Muscle layer of colon (tissue), 2 donors: Measurements from ENCODE around the gene SLC25A25.
"Not testable (repeated sequence)": the region's sequence is repeated elsewhere in the genome, so short reads cannot be mapped to it uniquely, and the experiment has no call there.

Experiments used
- H3K27ac ChIP-seq: one replicate; pipeline ENCODE4 v1.7.0; 2013; ENCODE audit warnings: low read depth, mild to moderate bottlenecking, low read length, moderate library complexity
- H3K27me3 ChIP-seq, 2 donors: one replicate each; pipeline ENCODE4 v1.7.0; 2013; ENCODE audit warnings: low read length in 2 of 2, mild to moderate bottlenecking in 2 of 2; ENCODE audit not compliant: insufficient read depth in 2 of 2, control insufficient read depth in 1 of 2
- H3K36me3 ChIP-seq: one replicate; pipeline ENCODE4 v1.7.0; 2013; ENCODE audit warnings: mild to moderate bottlenecking, low read length; ENCODE audit not compliant: insufficient read depth
- H3K4me1 ChIP-seq: one replicate; pipeline ENCODE4 v1.7.0; 2013; ENCODE audit warnings: mild to moderate bottlenecking, low read length; ENCODE audit not compliant: insufficient read depth
- H3K4me3 ChIP-seq, 2 donors: one replicate each; pipeline ENCODE4 v1.7.0; 2013; ENCODE audit warnings: low read length in 2 of 2, low read depth in 1 of 2, mild to moderate bottlenecking in 1 of 2, moderate library complexity in 1 of 2
- H3K9ac ChIP-seq: one replicate; pipeline ENCODE4 v1.7.0; 2013; ENCODE audit warnings: low read length
- H3K9me3 ChIP-seq: one replicate; pipeline ENCODE4 v1.7.0; 2013; ENCODE audit warnings: mild to moderate bottlenecking, low read length
- donor health status: abdominal sarcoma.
- donor health status: Adenocarcinoma of cecum.

Gene SLC25A25

DNA sequence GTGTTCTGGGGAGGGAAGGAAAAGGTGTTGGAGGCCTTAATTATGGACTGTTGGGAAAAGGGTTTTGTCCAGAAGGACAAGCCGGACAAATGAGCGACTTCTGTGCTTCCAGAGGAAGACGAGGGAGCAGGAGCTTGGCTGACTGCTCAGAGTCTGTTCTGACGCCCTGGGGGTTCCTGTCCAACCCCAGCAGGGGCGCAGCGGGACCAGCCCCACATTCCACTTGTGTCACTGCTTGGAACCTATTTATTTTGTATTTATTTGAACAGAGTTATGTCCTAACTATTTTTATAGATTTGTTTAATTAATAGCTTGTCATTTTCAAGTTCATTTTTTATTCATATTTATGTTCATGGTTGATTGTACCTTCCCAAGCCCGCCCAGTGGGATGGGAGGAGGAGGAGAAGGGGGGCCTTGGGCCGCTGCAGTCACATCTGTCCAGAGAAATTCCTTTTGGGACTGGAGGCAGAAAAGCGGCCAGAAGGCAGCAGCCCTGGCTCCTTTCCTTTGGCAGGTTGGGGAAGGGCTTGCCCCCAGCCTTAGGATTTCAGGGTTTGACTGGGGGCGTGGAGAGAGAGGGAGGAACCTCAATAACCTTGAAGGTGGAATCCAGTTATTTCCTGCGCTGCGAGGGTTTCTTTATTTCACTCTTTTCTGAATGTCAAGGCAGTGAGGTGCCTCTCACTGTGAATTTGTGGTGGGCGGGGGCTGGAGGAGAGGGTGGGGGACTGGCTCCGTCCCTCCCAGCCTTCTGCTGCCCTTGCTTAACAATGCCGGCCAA is 40.4 kb downstream of the SLC25A25 start:
- Histone ChIP-seq H3K27ac (no peak overlapping the region), H3K4me3 (no peak overlapping the region), H3K9me3 (no peaks in the 10 kb centered on the region), H3K9ac (no peak overlapping the region), H3K36me3 (peaks cover 41% of the 10 kb centered on the region), H3K27me3 (no peaks in the 10 kb centered on the region), H3K4me1 (no peaks in the 10 kb centered on the region)

- H3K9me3 ChIP-seq: no peaks in the 10 kb centered on the region
- H3K27ac ChIP-seq: no peak overlapping the region
- H3K9ac ChIP-seq: no peak overlapping the region
- no peak overlapping the region for H3K4me3 ChIP-seq
- peaks cover 34% of the 10 kb centered on the region for H3K36me3 ChIP-seq
- no peaks in the 10 kb centered on the region for H3K4me1 ChIP-seq
- H3K27me3 ChIP-seq: no peaks in the 10 kb centered on the region
Observed at GRCh38 chr9:128109050-128109709, 41.1 kb downstream of the SLC25A25 start.

GRCh38 chr9:128111726-128112125 is 43.7 kb downstream of the SLC25A25 start:
- peaks cover 15% of the 10 kb centered on the region for H3K36me3 ChIP-seq
- not testable (repeated sequence) for H3K9ac ChIP-seq, H3K9me3 ChIP-seq, H3K4me1 ChIP-seq, H3K27ac ChIP-seq, H3K4me3 ChIP-seq, H3K27me3 ChIP-seq

- Histone ChIP-seq H3K4me1 (peaks cover 7% of the 10 kb centered on the region), H3K27ac (no peak overlapping the region), H3K27me3 (no peaks in the 10 kb centered on the region), H3K36me3 (no peaks in the 10 kb centered on the region), H3K9ac (no peak overlapping the region), H3K9me3 (no peaks in the 10 kb centered on the region), H3K4me3 (no peak overlapping the region)
Observed at GRCh38 chr9:128113526-128114325, 45.7 kb downstream of the SLC25A25 start.

DNA sequence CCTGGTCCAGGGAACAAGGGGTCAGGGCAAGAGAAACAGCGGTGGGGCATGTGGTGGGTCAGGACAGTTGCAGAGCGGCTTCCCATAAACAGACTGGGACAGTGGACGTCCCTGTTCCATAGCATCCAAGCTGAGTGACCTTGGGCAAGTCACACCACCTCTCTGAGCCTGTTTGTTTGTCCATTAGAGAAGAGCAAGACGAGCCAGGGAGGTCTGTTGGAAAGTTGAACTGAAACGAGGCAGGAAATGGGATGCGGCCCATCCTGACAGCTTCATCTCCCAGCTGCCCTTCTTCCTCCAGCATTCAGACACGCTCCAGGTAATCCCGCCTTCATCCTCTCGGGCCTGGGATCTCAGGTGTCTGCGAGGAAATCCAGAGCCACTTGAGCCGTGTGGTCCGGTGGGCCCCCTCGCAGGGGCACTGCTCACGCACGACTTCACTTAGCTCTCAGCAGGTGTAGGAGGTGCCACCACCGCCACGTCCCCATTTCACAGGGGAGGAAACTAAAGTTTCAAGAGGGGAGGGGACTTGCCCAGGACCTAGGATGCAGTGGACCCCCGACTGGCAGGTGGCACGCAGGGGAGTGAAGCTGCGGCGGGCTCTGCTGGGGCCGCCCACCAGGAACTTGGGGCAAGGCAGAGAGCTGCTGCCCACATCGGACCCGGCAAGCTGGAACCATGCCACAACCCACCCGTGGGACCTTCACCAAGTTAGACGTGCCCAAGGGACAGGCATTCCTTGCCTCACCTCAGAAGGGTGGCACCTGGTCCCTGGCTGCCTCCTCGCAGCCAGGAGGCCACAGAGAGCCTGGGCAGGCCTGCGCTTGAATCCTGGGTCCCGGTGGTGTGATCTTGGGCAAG is 46.5 kb downstream of the SLC25A25 start:
- no peak overlapping the region for H3K9ac ChIP-seq
- no peaks in the 10 kb centered on the region for H3K27me3 ChIP-seq
- H3K4me3 ChIP-seq: no peak overlapping the region
- no peaks in the 10 kb centered on the region for H3K36me3 ChIP-seq
- H3K27ac ChIP-seq: no peak overlapping the region
- H3K4me1 ChIP-seq: peaks cover 7% of the 10 kb centered on the region
- no peaks in the 10 kb centered on the region for H3K9me3 ChIP-seq

DNA sequence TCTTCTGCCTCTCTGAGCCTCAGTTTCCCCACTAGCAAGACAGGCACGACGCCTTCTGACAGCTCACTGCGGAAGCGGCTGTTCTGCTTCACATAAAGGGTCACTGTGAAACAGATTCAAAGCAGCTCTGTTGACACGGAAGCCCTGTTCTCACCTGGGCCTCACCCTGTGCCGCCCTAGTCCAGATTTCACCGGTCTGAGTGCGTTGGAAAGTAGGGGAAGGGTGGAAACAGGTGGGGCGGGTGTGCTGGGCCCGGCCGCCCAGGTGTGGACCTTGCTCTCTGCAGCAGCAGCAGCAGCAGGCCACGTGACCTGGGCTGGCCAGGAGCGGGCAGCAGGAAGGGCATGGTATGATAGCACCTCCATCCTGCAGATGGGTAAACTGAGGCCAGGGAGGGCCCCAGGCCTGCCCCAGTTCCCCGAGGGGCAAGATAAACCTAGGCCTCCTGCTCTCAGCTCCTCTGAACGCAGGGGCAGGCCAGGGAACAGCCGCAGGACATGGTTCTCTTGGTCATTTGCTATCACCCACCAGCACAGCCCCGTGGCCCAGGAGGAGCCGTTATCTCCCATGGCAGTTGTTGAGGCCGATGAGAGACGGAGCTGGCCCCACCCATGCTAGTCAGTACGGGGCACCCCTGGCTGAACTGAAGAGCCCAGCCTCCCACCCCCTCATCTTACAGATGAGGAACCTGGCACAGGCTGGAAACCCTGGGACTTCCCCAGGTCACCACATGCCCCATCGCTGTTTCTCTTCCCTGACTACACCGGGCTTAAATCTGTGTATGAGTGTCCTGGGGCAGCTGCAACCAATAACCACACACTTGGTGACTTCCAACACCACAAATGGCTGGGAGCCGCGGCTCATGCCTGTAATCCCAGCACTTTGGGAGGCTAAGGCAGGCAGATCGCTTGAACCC is 47.4 kb downstream of the SLC25A25 start:
- Histone ChIP-seq H3K27ac (peak overlapping the region; percentile 23), H3K36me3 (no peaks in the 10 kb centered on the region), H3K4me3 (no peak overlapping the region), H3K4me1 (peaks cover 7% of the 10 kb centered on the region), H3K9ac (no peak overlapping the region), H3K9me3 (no peaks in the 10 kb centered on the region), H3K27me3 (no peaks in the 10 kb centered on the region)

- no peaks in the 10 kb centered on the region for H3K36me3 ChIP-seq
- no peak overlapping the region for H3K27ac ChIP-seq
- H3K9me3 ChIP-seq: no peaks in the 10 kb centered on the region
- no peak overlapping the region for H3K9ac ChIP-seq
- no peak overlapping the region for H3K4me3 ChIP-seq
- H3K4me1 ChIP-seq: peaks cover 7% of the 10 kb centered on the region
- no peaks in the 10 kb centered on the region for H3K27me3 ChIP-seq
Observed at GRCh38 chr9:128116104-128117083, 48.4 kb downstream of the SLC25A25 start.

GRCh38 chr9:128117613-128118471 is 49.8 kb downstream of the SLC25A25 start:
- H3K36me3 ChIP-seq: peaks cover 4% of the 10 kb centered on the region
- no peak overlapping the region for H3K9ac ChIP-seq

GRCh38 chr9:128118472-128118857 is 50.4 kb downstream of the SLC25A25 start:
- no peaks in the 10 kb centered on the region for H3K9me3 ChIP-seq
- H3K36me3 ChIP-seq: peaks cover 5% of the 10 kb centered on the region
- H3K27me3 ChIP-seq: no peaks in the 10 kb centered on the region
- no peak overlapping the region for H3K4me3 ChIP-seq
- no peak overlapping the region for H3K9ac ChIP-seq
- peaks cover 7% of the 10 kb centered on the region for H3K4me1 ChIP-seq
- H3K27ac ChIP-seq: no peak overlapping the region

More at GRCh38 chr9:128117613-128118471, 49.8 kb downstream of the SLC25A25 start:
- Histone ChIP-seq H3K4me1 (peaks cover 7% of the 10 kb centered on the region), H3K27ac (no peak overlapping the region), H3K4me3 (no peak overlapping the region), H3K27me3 (no peaks in the 10 kb centered on the region), H3K9me3 (no peaks in the 10 kb centered on the region)
